Stimulated activated CD4-positive, alpha-beta T cell treated with anti-CD3 and anti-CD28 coated beads, TNF-alpha, amount 100 ng/mL, for 4 hours (primary cell): ENCODE data around the gene OSBPL5.

ENCODE experiments used
- DNase-seq, 3 experiments: peaks; one replicate each; pipeline ENCODE4 v3.0.0-alpha.2; 2020; ENCODE audit warnings: low read depth in 3 of 3

The OSBPL5 gene

DNA sequence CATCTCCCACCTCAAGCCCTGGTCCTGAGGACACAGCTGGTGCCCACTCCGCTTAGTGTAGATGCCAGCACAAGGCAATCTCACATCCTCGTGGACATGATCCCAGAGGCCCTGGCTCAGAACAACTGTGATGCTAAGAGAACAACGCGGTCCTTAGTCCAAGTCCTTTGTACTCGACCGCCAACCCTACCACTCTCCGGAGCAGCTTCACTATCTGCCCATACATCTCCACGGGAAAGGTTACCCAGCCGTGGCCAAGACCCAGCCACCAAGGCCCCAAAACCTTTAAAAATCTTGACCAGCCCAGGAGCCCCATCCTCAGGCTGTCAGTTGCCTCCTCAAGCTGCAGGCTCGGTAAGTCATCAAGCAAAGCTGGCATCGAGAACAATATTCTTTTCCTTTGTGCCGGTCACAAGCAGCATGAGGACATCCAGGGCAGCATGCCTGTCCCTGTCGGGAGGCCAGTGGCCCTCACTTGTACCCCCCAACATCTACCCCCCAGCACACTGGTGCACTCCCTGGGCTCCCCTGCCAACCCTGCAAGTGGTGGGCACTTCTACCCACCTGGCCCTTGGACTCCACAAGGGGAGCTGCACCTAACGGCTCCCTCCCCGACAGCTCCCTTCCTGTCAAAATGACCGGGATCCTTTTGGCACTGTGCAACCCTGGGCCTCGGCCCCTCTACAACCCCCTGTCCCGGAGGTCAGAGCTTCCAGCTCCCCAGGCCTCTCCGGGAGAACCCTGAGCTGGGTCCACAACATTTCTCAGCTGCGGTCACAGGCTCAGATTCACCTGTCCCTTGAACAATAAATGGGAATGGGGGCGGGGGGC lies 2.5 kb downstream of the OSBPL5 start:
- no peak for DNase-seq

DNA sequence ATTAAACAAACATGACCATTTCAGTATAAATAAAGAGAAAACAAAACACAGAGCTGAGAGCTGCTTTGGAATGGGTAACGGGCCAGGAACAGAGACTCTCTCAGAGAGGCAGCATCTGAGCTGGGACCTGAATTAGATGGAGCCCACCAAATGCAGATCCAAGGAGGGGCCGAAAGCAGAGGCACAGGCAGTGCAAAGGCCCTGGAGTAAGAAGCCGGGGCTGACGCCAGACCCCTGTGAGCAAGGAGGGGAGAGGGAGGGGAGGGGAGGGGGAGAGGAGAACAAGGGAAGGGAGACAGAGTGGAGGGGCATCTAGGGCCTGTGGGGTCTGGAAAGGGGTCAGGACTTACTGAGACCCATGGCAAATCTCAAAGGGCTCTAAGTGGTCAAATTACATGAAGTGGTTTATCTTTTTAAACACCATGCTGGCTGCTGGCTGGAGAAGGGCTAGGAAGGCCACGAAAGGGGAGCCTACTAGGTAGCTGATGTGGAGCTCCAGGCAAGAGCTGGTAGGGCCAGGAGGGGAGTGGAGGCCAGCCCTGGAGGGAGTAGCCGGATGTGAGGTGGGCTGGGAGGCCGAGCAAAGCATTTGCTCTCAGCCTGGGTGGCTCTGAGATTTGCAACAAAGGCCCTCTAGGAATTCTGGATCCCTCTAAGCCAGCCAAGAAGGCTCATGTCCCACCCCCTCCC lies 3.2 kb downstream of the OSBPL5 start:
- no peak for DNase-seq

DNA sequence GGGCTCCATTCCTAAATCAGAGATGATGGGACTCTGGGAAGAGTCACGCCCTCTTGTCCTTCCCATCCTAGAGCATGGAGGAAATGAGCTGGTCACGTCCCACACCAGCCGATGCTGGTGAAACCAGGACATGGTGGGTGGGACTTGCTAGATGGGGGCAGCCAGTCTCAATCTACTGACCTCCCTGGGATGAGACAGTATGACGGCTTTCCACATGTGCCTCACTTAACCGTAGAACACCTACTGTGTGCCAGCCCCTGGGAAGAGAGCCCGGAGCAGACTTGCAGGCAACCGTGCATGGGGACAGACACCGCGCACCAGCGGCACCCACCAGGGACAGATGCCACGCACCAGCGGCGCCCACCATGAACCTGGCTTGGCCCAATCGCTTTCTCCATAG lies 3.8 kb downstream of the OSBPL5 start:
- DNase-seq: no peak

DNA sequence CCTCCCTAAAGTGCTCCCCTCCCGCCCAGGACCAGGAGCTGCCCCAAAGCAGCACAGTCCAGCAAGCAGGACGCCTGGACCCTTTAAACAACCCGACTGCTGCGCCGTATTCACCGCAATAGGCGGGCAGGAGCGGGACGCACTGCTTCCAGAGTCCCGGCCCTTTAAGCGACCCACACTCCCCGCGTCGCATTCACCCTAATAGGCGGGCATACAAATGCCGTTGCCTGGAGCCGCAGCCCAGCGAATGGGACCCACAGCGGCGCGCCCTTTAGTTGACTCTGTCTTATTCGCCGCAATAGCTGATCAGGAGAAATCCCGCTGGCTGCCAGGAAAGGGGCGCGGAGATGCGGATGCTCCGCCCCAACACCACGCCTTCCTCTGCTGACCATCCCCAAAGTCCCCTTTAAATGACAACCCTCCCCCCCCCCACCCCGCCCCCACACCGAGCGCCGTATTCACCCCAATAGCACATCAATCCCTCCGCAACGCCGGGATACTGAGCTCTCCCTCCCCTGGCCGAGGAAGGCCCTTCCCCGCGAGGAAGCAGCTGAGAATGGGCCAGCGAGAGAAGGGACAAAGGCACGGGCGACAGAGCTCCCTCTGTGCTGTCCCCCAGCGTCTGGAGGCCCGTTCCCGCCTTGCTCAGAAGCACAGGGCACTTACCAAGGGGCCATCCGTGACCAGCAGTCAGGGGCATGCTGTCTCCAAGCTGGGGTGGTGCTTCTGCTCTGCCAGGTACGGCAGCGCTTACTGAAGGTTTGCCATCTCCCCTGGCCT lies 4.7 kb downstream of the OSBPL5 start:
- DNase-seq: no peak

DNA sequence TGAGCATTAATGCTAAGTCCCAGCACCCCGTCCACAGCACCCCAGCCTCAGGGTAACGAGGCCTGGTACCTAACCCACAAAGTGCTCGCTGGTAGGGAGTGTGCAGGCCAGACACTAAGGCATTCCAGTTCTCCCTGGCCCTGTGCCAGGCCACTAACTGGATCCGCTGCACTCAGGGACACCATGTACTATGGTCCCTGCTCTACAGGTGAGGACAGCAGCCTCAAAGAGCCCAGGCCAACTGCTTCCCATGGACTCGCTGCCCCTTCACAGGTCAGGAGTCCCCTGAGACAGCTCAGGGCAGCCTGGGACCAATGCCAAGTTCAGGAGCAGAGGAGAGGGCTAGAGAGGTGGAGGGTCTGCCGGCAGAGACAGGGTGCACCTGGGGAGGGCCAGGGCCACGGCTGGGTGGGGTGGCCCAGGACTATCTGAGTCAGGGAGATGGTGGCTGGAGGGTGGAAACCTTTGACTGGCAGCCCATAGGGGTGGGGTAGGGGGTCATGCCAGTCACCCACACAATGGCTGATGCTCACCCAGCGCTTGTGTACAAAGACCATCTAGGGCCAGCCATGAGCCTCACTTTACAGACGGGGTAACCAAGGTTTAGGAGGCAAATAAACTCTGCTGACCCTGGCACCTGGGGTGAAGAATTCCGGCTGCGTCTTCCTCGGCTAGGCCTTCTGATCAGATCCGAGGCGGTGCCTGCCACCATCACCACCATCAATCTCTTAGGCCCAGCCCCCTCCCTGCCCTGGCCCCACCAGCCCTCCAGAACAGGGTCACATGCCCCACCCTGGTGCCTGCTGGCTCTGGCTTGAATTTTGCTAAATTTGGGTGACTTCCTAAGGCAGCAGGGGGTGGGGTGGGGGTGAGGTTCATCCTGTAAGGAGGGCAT lies 5.6 kb downstream of the OSBPL5 start:
- no peak for DNase-seq

DNA sequence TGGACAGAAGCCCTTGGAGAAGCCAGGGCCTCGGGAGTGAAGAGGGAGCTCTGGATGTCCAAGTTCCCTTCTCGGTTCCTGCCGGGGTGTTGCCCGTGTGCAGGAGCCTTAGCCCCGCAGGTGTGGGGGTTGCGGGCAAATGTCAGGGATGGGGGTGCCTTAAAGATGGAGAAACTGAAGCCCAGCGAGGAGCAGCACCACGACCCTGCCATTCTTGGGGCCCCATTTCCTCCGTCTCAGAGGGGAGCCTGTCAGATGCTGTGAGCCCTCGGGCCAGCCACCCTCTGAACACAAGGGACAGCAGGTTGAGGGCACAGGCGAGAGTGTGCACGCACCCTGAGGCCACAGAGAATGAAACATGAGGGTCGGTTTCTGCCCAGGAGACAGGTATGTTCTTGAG lies 6.3 kb downstream of the OSBPL5 start:
- DNase-seq: no peak

DNA sequence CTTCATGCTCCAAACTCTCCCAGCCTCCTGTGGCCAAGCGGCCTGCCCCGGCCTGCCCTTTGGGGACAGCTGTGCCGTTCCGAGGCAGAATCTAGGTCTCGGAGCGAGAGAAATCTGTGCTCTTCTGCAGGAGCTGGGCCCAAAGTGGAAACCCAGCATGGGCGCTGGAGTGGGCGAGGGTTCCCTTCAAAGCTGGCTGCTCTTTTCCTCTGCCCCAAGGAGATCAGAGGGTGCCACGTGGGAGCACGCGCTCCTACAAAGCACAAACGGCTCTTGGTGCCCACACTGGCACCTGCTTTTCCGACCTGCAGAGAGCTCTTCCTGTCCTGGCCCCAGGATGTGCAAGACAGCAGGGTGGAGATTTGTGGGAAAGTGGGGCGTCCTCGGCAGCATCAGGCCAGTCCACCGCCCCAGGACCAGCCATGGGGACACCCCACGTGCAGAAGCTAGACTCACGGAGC lies 6.9 kb downstream of the OSBPL5 start:
- no peak for DNase-seq

DNA sequence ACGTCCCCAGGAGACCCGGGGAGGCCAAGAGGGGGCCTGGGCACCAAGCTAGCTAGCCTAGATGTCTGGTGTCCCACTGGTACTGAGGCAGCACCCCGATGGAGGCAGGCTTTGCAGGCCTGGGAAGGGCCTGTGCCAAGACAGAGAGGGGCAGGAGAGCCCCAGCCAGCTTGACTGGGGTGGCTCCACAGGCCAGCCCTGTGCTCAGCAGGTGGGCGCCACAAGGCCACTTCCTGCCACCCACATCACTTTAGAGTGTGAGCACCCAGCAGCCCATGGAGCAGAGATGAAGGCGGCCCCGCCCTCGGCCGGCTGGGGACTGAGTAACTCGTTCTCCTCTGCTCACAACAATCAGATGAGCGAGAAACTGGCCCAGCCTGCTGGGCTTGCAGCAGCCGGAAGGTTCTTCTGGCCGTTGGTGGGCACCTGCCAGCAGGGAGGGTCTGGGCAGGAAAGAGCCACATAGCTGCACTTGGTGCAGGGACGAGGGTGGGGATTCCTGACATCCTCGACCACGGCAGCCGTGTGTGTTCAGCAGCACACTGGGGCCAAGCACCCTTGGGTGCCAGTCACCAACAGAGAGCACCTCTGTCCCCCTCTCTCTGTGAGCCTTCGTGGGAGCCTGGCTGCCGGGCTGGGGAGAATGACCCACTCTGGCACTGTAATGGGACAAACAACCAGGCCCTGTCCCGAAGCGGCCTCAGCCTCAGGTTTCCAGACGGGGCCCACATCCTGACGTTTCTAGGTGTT lies 7.6 kb downstream of the OSBPL5 start:
- no peak for DNase-seq

DNA sequence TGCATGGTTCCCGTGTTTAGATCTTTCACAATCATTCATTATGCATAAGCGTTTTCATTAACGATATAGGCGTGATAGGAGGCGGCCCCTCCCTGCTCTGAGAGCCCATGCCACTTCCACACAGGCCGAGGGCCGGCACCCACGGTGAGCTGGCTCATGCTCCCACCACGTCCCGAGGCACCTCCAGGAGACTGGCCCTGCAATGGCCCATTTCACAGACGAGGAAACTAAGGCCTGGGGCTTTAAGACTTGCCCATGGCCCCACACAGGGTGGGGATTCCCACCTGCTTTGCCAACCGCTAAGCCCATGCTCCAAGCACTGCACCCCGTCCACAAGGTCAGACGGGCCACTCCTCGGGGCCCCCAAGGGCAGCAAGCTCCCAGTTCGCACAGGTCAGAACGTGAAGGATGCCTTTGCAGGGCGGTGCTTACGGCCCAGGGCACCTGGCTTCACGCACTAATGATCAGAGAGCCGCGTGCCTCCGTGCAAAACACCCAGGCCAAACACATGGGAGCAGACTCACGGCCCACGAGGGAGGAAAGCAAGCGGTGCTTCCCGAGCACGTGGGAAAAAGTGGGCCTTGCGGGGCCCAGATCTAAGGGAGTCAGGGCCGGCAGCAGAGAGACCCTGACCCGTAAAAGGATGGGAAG lies 8.3 kb downstream of the OSBPL5 start:
- no peak for DNase-seq

DNA sequence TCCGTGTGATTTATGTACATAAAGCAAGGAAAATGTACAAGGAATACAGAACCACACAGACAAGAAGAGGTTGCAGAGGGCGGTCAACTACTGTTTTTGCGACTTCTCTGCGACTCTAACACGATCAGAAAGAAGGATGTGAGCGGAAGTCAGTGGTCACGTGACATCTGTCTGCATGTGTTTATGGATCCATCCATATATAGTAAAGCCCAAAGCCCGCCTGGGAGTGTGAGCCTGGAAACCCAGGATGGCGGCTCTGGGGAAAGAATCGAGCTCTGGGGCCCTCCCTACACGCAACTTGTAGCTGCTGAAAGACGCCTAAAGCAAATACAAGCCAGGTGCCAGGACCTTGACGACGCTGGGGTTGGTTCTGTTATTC lies 8.8 kb downstream of the OSBPL5 start:
- no peak for DNase-seq

DNA sequence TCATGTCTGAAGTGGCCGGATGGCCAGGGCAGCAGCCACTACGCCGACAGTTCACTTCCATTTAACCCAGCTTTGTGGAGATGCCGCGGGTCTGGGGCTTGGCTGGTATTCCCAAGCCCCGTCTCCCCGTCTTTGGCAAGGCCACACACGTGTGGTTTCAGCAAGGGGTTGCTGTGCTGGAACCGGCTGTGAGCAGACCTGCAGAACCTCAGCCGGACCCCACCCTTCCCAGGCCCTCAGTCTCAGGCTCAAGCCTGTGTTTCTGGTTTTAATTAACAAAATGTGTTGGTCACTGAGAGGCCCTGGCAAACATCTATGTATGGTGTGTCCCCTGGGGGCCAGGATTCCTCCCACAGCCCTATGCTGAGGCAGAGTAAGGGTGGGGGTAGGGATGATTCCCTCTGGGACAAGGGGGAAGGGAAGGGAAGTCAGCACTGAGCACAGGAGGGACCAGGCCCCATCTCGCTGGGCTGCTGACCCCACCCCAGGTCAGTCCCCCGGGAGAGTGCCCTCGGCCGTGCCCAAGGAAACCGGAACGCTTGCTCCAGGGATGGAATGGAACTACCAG lies 9.3 kb downstream of the OSBPL5 start:
- no peak for DNase-seq

DNA sequence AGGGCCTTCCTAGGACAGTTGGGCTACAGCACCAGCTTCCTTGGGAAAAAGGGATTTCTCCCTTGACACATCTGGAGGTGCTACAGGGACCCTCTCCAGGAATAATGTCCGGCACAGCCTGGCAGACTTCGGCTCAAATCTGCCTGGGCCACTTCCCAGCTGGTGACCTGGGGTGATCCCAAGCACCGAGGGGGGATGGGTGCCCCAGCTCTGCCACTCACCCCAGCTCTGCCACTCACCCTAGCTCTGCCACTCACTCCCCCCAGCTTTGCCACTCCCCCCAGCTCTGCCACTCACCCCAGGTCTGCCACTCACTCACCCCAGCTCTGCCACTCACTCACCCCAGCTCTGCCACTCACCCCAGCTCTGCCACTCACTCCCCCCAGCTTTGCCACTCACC lies 9.9 kb downstream of the OSBPL5 start:
- DNase-seq: no peak

DNA sequence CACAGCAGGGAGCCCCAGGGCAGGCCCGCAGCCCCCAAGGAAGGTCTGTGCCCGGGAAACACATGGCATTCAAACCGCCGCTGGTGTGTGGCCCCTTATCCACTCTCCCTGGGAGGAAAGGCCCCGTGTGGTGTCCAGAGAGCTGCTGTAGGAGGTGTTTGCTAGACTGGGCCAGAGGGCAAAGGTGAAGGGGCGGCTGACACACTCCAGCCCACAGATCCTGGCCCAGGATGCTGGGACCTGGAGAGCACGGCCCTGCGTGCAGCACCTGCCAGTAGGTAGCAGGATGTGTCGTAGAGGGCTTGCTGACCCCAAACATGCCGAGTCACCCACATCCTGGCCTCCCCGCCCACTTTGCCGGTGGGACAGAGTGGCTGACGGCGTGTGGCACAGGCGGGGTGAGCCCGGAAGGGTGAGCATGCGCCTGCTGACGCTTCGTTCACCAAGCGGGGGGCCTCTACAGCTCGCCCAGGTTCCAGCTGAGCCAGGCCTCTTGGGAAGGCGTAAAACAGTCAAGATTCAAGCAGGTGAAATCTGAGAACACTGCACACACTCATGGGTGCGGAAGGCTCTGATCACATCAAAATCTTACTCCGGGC lies 11.0 kb downstream of the OSBPL5 start:
- DNase-seq: no peak

DNA sequence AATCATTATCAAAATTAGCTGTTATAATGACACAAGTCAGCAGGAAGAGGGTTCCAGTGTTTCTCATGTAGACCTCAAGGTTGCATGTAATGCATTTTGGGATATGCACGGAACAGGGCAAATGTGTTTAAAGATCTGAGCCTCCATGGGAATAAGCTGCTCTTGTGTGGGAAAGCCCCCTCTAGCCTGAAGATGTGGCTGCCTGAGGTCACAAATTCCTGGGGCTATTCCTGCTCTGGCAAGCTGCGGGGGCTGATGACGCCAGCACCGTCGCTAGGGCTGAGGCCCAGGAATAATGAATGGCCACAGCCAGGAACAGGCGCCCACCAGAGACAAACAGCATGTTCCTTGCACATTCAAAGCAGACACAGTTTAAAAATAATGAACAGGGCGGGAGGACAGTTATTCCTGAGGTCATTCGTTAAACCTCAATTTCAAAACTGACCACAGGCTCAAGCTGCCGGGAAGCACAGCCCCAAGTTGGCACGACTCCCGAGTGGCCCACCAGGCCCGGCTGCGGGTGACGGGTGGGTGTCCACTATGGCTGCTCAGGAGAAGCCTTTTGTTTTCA lies 11.7 kb downstream of the OSBPL5 start:
- DNase-seq: no peak

DNA sequence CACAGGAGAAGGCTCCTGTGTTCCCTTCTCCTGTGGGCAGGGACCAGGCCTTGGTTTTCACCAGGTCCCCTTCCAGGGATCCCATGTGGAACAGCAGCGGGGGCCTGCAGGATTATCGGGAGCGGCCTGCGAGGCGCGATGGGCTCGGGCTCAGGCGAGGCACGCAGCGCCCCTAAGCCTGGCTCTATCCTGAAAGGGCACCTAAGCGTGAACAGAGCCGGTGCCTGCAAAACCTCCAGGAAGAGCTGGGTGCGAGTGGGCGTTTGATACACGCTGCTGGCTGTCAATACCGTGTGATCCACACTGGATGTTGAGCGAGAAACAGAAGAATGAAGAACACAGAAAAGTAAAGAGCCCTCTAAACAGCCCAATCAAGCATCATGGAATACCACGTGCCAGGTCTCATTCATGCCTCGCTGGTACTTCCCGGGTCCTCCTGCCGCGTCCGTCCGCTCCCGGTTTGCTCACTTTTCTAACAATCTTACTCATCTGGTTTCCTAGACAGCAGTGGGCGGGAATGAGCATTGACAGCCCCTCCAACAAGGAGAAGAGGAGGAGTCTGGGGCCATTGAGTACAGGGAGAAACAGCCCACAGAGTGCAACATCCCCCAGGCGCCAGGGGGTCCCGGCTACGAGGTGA lies 12.5 kb downstream of the OSBPL5 start:
- no peak for DNase-seq

DNA sequence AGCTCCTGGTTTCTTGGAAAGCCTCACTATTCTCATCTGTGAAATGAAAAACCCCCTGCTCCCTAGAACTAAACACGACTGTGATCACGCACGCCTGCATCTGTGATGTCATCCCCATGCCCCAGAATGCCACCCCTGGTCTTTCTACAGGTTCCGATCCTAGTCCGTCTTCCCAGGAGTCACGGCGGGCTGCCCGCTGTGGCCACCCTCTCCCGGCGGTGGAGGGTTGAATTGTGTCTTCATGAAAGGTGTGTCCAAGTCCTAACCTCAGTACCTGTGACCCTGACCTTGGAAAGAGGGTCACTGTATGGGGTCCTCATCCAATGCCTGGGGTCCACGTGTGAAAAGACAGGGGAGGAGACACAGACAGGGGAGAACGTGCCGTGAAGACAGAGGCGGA lies 14.4 kb downstream of the OSBPL5 start:
- no peak for DNase-seq

DNA sequence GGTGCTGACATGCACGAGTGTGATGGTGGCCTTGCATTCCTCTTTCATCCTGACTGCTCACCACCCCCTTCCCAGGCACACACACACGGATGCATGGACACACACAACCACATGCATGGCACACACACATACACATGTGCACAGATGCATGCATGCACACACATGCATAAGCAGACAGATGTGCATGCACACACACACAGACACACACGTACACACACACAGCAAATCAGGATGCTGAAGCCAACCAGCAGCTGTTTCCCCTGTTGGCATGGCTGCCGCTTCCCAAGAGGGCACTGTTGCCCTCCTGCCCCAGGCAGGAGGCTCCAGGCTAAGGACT lies 15.3 kb downstream of the OSBPL5 start:
- no peak for DNase-seq

DNA sequence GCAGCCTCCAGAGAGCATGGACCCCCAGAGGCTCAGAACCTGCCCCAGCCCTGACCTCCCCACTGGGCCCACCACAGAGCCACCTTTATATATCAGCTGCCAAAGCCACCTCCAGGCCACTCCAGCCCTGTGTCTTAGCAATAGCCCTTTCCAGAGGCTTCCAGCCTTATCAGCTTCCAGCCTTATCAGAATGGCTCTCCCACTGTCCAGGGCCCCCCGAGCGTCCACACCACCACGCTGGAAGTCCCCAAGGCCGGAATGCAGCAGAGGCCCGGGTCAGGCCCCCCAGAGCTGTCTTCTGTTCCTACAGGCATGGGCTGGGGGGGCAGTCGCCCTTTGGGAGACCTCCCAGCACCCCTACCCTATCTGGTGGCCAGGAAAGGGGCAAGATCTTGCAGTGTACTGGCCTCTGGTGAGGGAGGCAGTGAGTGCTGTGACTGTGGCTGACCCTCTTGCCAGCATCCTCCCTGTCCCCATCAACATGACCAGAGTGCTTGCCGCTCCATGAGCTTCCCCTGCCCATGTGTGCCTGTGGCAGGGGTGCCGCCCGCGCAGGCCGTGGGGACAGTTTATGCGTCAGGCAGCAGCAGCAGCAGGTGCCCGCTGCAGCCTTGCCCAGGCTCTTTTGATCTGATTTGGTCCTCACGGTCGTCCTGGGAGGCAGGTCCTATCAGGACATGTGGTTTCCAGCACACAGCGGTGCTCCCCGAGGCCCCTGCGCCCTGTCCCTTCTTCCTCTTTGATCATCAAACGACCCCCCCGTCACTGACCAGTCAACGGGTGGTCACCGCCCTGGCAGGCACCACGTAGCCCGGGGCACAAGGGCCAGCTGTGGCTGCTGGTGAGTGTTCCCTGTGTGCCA lies 15.9 kb downstream of the OSBPL5 start:
- DNase-seq: no peak
